ENCODE results near the gene CGNL1. TPM values are rescaled to one million over a fixed set of nuclear protein-coding genes. Genes with fewer than 3 reads are reported as not detected.

CGNL1 gene
- total and polyA plus RNA-seq, 11 donors, result 3.8 to 40.0 (median 23.4) TPM

DNA sequence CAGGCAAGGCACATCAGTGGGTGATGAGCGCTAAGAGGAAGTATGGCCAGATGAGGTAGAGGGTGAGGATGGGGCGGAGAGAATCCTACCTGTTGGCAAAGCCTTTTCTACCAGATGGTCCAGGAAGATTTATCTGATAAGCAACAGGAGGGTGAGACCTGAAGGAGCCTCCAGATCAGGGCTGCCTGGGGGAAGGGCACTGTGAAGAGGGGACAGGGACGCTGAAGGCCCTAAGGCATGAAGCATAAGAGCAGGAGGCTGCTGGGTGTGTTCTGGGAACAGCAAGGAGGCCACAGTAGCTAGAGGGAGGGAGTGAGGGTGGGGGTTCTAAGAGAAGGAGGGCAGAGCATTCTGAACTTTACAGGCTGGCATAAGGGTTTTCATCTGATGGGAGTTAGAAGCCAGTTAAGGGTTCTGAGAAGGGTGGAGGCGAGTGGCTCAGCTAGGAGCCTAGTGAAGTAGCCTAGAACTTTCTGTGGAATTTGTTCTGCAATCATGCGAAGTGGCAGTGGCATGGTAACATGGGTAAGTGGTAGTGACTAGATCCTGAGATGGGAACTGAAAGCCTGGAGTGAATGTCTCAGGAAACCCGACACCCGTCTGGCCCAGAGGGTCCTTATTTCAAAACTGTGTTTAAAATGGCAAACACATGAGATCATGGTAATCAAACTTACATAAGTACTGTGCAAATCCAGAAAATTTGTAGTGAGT is 29.9 kb downstream of the CGNL1 start:
- no peak for DNase-seq
- no peak for ATAC-seq
- Histone ChIP-seq H3K36me3 (no peaks in the 10 kb centered on the region), H3K9me3 (peaks cover 0 to under 1% (median 0%) of the 10 kb centered on the region in 12 donors), H3K4me3 (no peak overlapping the region), H3K27me3 (no peaks in the 10 kb centered on the region), H3K4me1 (peaks cover 0 to 26% (median 9%) of the 10 kb centered on the region in 12 donors), H3K27ac (no peak overlapping the region)
- TF ChIP-seq POLR2A (IDR thresholded peaks at IDR 0.05), result no peak
- TF ChIP-seq, protein P1, sequence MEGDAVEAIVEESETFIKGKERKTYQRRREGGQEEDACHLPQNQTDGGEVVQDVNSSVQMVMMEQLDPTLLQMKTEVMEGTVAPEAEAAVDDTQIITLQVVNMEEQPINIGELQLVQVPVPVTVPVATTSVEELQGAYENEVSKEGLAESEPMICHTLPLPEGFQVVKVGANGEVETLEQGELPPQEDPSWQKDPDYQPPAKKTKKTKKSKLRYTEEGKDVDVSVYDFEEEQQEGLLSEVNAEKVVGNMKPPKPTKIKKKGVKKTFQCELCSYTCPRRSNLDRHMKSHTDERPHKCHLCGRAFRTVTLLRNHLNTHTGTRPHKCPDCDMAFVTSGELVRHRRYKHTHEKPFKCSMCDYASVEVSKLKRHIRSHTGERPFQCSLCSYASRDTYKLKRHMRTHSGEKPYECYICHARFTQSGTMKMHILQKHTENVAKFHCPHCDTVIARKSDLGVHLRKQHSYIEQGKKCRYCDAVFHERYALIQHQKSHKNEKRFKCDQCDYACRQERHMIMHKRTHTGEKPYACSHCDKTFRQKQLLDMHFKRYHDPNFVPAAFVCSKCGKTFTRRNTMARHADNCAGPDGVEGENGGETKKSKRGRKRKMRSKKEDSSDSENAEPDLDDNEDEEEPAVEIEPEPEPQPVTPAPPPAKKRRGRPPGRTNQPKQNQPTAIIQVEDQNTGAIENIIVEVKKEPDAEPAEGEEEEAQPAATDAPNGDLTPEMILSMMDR (IDR thresholded peaks at IDR 0.05), result no peak
- intact Hi-C loops (cut with DNase I), result no loop called here
- 76 to 93% (median 79%) methylated on average over 6 to 7 of the region's 7 CpGs for WGBS, 4 donors

GRCh38 chr15:57410373-57410772 is 34.1 kb downstream of the CGNL1 start:
- no peaks in the 10 kb centered on the region for H3K36me3 ChIP-seq
- H3K27me3 ChIP-seq, result no peaks in the 10 kb centered on the region
- ATAC-seq, result peak in 3 of 4 donors; percentile 52
- WGBS, 4 donors, result 12 to 24% (median 21%) methylated on average over 3 of the region's 3 CpGs
- TF ChIP-seq, protein P1 (IDR thresholded peaks at IDR 0.05), result no peak
- TF ChIP-seq POLR2A (IDR thresholded peaks at IDR 0.05), result no peak
- intact Hi-C loops (cut with DNase I), result no loop called here
- peaks cover 0 to 3% (median 0%) of the 10 kb centered on the region in 12 donors for H3K9me3 ChIP-seq
- H3K4me1 ChIP-seq, result peaks cover 0 to 23% (median 7%) of the 10 kb centered on the region in 12 donors
- no peak overlapping the region for H3K4me3 ChIP-seq
- peak overlapping the region in 3 of 12 donors; percentile 20 to 47 (median 34) for H3K27ac ChIP-seq
- DNase-seq, result no peak

- peak overlapping the region in 6 of 12 donors; percentile 6 to 63 (median 36) for H3K27ac ChIP-seq
Measured at GRCh38 chr15:57411945-57412768, 35.9 kb downstream of the CGNL1 start.

More at GRCh38 chr15:57411945-57412768, 35.9 kb downstream of the CGNL1 start:
- no peak overlapping the region for H3K4me3 ChIP-seq
- 42 to 46% (median 45%) methylated on average over 12 of the region's 12 CpGs for WGBS, 4 donors
- no peaks in the 10 kb centered on the region for H3K36me3 ChIP-seq
- intact Hi-C loops (cut with DNase I), result no loop called here
- peaks cover 0 to 25% (median 7%) of the 10 kb centered on the region in 12 donors for H3K4me1 ChIP-seq
- DNase-seq, result peak in 4 of 5 donors; percentile 57 to 74 (median 66)
- H3K27me3 ChIP-seq, result no peaks in the 10 kb centered on the region
- H3K9me3 ChIP-seq, result peaks cover 0 to 3% (median 0%) of the 10 kb centered on the region in 12 donors
- TF ChIP-seq, protein P1 (IDR thresholded peaks at IDR 0.05), result no peak
- TF ChIP-seq POLR2A (IDR thresholded peaks at IDR 0.05), result no peak
- peak; percentile 84 to 93 (median 91) for ATAC-seq
